NOMO-1 treated with dmso at 0.1 percent for 144 hours (cell line): ENCODE results near the gene SETD4.
"Not testable (repeated sequence)": the region's sequence is repeated elsewhere in the genome, so short reads cannot be mapped to it uniquely, and the experiment has no call there.

Experiments
- DNase-seq: peaks from one replicate; lab custom pipeline; 2025; ENCODE audit not compliant: unreplicated experiment; lab: John Stamatoyannopoulos, UW

The SETD4 gene

GRCh38 chr21:36079010-36079649, 18.8 kb upstream of the SETD4 start:
- peak; percentile 70 for DNase-seq

- no peak for DNase-seq
Measured at GRCh38 chr21:36077758-36078157, 17.4 kb upstream of the SETD4 start.

GRCh38 chr21:36076878-36077655, 16.7 kb upstream of the SETD4 start:
- DNase-seq = peak; percentile 16

GRCh38 chr21:36075953-36076352, 15.6 kb upstream of the SETD4 start:
- no peak for DNase-seq

- no peak for DNase-seq
Measured at GRCh38 chr21:36075171-36075570, 14.8 kb upstream of the SETD4 start.

GRCh38 chr21:36073911-36074310, 13.6 kb upstream of the SETD4 start:
- DNase-seq = not testable (repeated sequence)

- no peak for DNase-seq
Measured at GRCh38 chr21:36073181-36073580, 12.9 kb upstream of the SETD4 start.

- no peak for DNase-seq
Measured at GRCh38 chr21:36072453-36073162, 12.3 kb upstream of the SETD4 start.

- DNase-seq = no peak
Measured at GRCh38 chr21:36070999-36071398, 10.7 kb upstream of the SETD4 start.

- DNase-seq = peak; percentile 91
Measured at GRCh38 chr21:36069713-36070583, 9.6 kb upstream of the SETD4 start, which contains the start of gene CBR1. Gene CBR1 (plus strand): TSS chr21:36070024. CDS start chr21:36070116, 92 bp downstream.

GRCh38 chr21:36068748-36069398, 8.5 kb upstream of the SETD4 start:
- no peak for DNase-seq

- DNase-seq = peak; percentile 45
Measured at GRCh38 chr21:36065497-36066036, 5.2 kb upstream of the SETD4 start.

GRCh38 chr21:36064085-36064460, 3.7 kb upstream of the SETD4 start:
- no peak for DNase-seq

GRCh38 chr21:36063375-36064084, 3.2 kb upstream of the SETD4 start:
- DNase-seq = no peak

GRCh38 chr21:36061445-36061844, 1.1 kb upstream of the SETD4 start:
- DNase-seq = no peak

- DNase-seq = peak; percentile 56
Measured at GRCh38 chr21:36059823-36060158, 535 bp downstream of the SETD4 start.

GRCh38 chr21:36055551-36055950, 4.8 kb downstream of the SETD4 start:
- DNase-seq = no peak

- DNase-seq = no peak
Measured at GRCh38 chr21:36053715-36054062, 6.6 kb downstream of the SETD4 start.

- no peak for DNase-seq
Measured at GRCh38 chr21:36052860-36053714, 7.2 kb downstream of the SETD4 start.
